ENCODE data around the gene S100A7.

- TF ChIP-seq, protein P1, sequence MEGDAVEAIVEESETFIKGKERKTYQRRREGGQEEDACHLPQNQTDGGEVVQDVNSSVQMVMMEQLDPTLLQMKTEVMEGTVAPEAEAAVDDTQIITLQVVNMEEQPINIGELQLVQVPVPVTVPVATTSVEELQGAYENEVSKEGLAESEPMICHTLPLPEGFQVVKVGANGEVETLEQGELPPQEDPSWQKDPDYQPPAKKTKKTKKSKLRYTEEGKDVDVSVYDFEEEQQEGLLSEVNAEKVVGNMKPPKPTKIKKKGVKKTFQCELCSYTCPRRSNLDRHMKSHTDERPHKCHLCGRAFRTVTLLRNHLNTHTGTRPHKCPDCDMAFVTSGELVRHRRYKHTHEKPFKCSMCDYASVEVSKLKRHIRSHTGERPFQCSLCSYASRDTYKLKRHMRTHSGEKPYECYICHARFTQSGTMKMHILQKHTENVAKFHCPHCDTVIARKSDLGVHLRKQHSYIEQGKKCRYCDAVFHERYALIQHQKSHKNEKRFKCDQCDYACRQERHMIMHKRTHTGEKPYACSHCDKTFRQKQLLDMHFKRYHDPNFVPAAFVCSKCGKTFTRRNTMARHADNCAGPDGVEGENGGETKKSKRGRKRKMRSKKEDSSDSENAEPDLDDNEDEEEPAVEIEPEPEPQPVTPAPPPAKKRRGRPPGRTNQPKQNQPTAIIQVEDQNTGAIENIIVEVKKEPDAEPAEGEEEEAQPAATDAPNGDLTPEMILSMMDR (IDR thresholded peaks at IDR 0.05), result no peak
- no peak for TF ChIP-seq POLR2A (IDR thresholded peaks at IDR 0.05)
These were observed 21.2 kb downstream of the S100A7 start for GRCh38 chr1:153439273-153439672.
